ENCODE results near the gene ANK3. TPM values are rescaled to one million over a fixed set of nuclear protein-coding genes. Genes with fewer than 3 reads are reported as not detected.

The ANK3 gene
- polyA plus RNA-seq, 1 donor from 2014 or later = 114 TPM

DNA sequence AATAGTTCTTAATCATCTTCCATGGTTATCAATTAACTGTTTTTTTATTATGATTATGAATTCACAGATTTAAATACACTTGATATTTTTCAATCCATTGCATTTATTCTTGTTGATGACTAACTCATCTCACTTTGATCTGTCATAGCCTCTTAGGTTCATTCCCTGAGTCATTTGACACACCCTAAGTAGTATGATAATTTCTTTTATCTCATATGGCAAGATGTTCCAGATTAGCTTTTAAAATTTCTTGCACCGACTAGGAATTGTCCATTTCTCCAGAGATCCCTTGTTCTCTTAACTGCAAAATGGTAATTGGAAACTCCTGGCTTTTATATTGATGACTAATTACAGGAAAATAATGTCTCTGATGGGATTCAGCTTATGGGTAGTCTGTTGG, 395.7 kb downstream of the ANK3 start:
- H4K20me1 ChIP-seq (ENCODE audit: insufficient read depth) = no peaks in the 10 kb centered on the region
- TF ChIP-seq POLR2AphosphoS5 (IDR thresholded peaks at IDR 0.05) (no peak), MXI1 (conservative IDR thresholded peaks at IDR 0.05; ENCODE audit: poor library complexity, severe bottlenecking) (no peak), RAD21 (conservative IDR thresholded peaks at IDR 0.05) (no peak), SMC3 (conservative IDR thresholded peaks at IDR 0.05; ENCODE audit: poor library complexity) (no peak), REST (IDR thresholded peaks at IDR 0.05; ENCODE audit: borderline replicate concordance) (no peak), TAF1 (IDR thresholded peaks at IDR 0.05; ENCODE audit: low read depth) (no peak), EP300 (conservative IDR thresholded peaks at IDR 0.05; ENCODE audit: poor library complexity, severe bottlenecking) (no peak)
- TF ChIP-seq, protein P1, sequence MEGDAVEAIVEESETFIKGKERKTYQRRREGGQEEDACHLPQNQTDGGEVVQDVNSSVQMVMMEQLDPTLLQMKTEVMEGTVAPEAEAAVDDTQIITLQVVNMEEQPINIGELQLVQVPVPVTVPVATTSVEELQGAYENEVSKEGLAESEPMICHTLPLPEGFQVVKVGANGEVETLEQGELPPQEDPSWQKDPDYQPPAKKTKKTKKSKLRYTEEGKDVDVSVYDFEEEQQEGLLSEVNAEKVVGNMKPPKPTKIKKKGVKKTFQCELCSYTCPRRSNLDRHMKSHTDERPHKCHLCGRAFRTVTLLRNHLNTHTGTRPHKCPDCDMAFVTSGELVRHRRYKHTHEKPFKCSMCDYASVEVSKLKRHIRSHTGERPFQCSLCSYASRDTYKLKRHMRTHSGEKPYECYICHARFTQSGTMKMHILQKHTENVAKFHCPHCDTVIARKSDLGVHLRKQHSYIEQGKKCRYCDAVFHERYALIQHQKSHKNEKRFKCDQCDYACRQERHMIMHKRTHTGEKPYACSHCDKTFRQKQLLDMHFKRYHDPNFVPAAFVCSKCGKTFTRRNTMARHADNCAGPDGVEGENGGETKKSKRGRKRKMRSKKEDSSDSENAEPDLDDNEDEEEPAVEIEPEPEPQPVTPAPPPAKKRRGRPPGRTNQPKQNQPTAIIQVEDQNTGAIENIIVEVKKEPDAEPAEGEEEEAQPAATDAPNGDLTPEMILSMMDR (IDR thresholded peaks at IDR 0.05; ENCODE audit: poor library complexity, severe bottlenecking) = no peak
- no peak overlapping the region for H2AFZ ChIP-seq (ENCODE audit: low read depth, low read length)
- H3K4me2 ChIP-seq (ENCODE audit: low read length) = no peak overlapping the region
- no peaks in the 10 kb centered on the region for H3K36me3 ChIP-seq (ENCODE audit: insufficient read depth, low read length)
- no peak overlapping the region for H3K9ac ChIP-seq (ENCODE audit: low read length)
- no peaks in the 10 kb centered on the region for H3F3A ChIP-seq (ENCODE audit: insufficient read depth, low read length, poor library complexity, severe bottlenecking)
- H3K9me2 ChIP-seq (ENCODE audit: insufficient read depth, low read length) = no peaks in the 10 kb centered on the region
- H3K27me3 ChIP-seq (ENCODE audit: insufficient read depth, low read depth, low read length) = no peaks in the 10 kb centered on the region
- no peak overlapping the region for H3K27ac ChIP-seq (ENCODE audit: low read length)
- no peaks in the 10 kb centered on the region for H3K9me3 ChIP-seq (ENCODE audit: low read length)
- H3K79me2 ChIP-seq (replicated peaks; ENCODE audit: insufficient read depth, low read length) = no peaks in the 10 kb centered on the region
- no peak overlapping the region for H3K4me3 ChIP-seq (ENCODE audit: low read length)

DNA sequence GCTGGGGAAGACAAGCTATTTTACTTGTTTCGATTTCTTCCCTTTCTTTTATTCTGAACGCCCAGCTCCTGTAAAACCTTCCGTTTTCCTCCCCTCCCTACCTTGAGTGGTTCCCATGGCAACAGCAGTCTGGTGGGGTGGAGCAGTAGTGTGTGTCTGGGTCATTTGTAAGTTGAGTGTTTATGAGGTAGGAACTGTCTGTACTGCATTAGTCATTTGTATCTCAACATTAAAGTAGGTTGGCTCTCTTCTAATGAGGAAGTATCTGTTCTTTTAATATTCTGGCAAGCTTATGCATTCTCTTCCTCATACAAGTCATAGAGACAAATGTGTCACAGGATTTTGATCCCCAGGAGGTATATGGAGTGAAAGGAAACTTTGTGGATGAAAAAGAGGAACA, 398.0 kb downstream of the ANK3 start:
- H3K9me2 ChIP-seq (ENCODE audit: insufficient read depth, low read length) = no peaks in the 10 kb centered on the region
- no peaks in the 10 kb centered on the region for H3K9me3 ChIP-seq (ENCODE audit: low read length)
- no peak overlapping the region for H2AFZ ChIP-seq (ENCODE audit: low read depth, low read length)
- no peak overlapping the region for H3K9ac ChIP-seq (ENCODE audit: low read length)
- no peak overlapping the region for H3K4me3 ChIP-seq (ENCODE audit: low read length)
- H4K20me1 ChIP-seq (ENCODE audit: insufficient read depth) = no peaks in the 10 kb centered on the region
- no peak overlapping the region for H3K4me2 ChIP-seq (ENCODE audit: low read length)
- TF ChIP-seq EZH2 (IDR thresholded peaks at IDR 0.05; ENCODE audit: borderline replicate concordance, insufficient read depth, low read length, poor library complexity, severe bottlenecking) (no peak), EP300 (conservative IDR thresholded peaks at IDR 0.05; ENCODE audit: poor library complexity, severe bottlenecking) (no peak), REST (IDR thresholded peaks at IDR 0.05; ENCODE audit: borderline replicate concordance) (no peak), TAF1 (IDR thresholded peaks at IDR 0.05; ENCODE audit: low read depth) (no peak)
- no peaks in the 10 kb centered on the region for H3K79me2 ChIP-seq (replicated peaks; ENCODE audit: insufficient read depth, low read length)
- H3K27ac ChIP-seq (ENCODE audit: low read length) = no peak overlapping the region
- H3F3A ChIP-seq (ENCODE audit: insufficient read depth, low read length, poor library complexity, severe bottlenecking) = no peaks in the 10 kb centered on the region
- no peaks in the 10 kb centered on the region for H3K27me3 ChIP-seq (ENCODE audit: insufficient read depth, low read depth, low read length)
- no peaks in the 10 kb centered on the region for H3K36me3 ChIP-seq (ENCODE audit: insufficient read depth, low read length)
